PC-9 (cell line): ENCODE data around the gene PDE3A.

Experiments used
- EZH2 ChIP-seq: fragments of 200-600 bp; sonication (generic); IDR thresholded peaks from 2 replicates; pipeline ENCODE4 v1.8.0; 2017; ENCODE audit warnings: antibody characterized with exemption, low read depth
- TF ChIP-seq, protein P1 (sequence below): fragments of 200-600 bp; sonication (generic); conservative IDR thresholded peaks from 2 replicates; pipeline ENCODE4 v1.6.1; 2017; ENCODE audit warnings: mixed run types, antibody characterized with exemption, mild to moderate bottlenecking, moderate library complexity

DNA sequence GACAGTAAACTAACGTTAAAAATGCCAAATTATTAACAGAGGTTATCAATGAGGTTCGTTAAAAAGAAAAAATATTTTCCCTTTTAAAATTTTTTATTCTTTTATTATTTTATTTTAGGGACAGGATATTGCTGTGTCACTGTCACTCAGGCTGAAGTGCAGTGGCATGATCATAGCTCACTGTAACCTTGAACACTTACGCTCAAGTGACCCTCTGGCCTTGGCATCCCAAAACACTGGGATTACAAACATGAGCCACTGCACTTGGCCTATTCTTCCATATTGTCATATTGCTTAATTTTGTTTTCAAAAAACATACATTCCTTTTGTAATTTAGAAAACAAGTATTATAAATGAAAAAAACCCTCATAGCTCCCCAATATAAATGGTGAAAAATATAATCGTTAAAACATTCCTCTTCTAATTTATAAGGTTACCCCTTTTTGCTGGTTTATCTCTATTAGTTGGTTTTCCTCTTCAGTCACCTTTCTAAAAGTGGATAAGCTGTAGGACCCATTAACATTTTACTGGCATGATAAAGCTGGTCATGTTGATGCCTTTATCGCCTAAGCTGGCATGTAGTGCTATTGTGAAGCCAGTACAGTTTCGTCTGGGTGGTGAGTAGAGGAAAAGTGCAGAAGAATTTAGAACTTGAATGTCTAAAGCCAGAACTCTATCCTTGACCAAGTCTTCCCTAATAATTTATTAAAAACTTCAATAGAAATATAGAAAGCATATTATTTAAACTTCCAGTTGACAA is 27.6 kb downstream of the PDE3A start:
- TF ChIP-seq, protein P1, sequence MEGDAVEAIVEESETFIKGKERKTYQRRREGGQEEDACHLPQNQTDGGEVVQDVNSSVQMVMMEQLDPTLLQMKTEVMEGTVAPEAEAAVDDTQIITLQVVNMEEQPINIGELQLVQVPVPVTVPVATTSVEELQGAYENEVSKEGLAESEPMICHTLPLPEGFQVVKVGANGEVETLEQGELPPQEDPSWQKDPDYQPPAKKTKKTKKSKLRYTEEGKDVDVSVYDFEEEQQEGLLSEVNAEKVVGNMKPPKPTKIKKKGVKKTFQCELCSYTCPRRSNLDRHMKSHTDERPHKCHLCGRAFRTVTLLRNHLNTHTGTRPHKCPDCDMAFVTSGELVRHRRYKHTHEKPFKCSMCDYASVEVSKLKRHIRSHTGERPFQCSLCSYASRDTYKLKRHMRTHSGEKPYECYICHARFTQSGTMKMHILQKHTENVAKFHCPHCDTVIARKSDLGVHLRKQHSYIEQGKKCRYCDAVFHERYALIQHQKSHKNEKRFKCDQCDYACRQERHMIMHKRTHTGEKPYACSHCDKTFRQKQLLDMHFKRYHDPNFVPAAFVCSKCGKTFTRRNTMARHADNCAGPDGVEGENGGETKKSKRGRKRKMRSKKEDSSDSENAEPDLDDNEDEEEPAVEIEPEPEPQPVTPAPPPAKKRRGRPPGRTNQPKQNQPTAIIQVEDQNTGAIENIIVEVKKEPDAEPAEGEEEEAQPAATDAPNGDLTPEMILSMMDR, result no peak
- no peak for TF ChIP-seq EZH2
